ENCODE results near the gene ADGRD1. TPM values are rescaled to one million over a fixed set of nuclear protein-coding genes. Genes with fewer than 3 reads are reported as not detected.

The ADGRD1 gene
- total RNA-seq, 2 experiments from 2014 or later, result 0.27 to 0.65 TPM

- H3K9me3 Mint-ChIP-seq, result peaks cover 7% of the 10 kb centered on the region
These were observed 157.7 kb downstream of the ADGRD1 start for GRCh38 chr12:131111446-131111845.

GRCh38 chr12:131112021-131112420 lies 158.3 kb downstream of the ADGRD1 start:
- peak; percentile 65 for ATAC-seq
- ChIA-PET POLR2A (no interaction called here), CTCF (interaction anchor here (6.8 to 8.1 kb wide), 2 partner anchors 8 to 20 kb away, joined by 49 to 68 read pairs; no protein-coding TSS in a partner anchor)
- no peak for TF ChIP-seq CTCF (IDR thresholded peaks at IDR 0.05)
- Mint-ChIP-seq H3K27me3 (no peaks in the 10 kb centered on the region), H3K4me3 (no peak overlapping the region), H3K36me3 (ENCODE audit: low read depth) (no peaks in the 10 kb centered on the region), H3K4me1 (ENCODE audit: low read depth) (peaks cover 5% of the 10 kb centered on the region), H3K27ac (no peak overlapping the region), H3K9me3 (peaks cover 7% of the 10 kb centered on the region)
- DNase-seq, result no peak
- intact Hi-C loops (cut with micrococcal nuclease), result no loop called here

More at GRCh38 chr12:131111446-131111845, 157.7 kb downstream of the ADGRD1 start:
- H3K4me1 Mint-ChIP-seq (ENCODE audit: low read depth), result peaks cover 9% of the 10 kb centered on the region
- intact Hi-C loops (cut with micrococcal nuclease), result no loop called here
- no peaks in the 10 kb centered on the region for H3K36me3 Mint-ChIP-seq (ENCODE audit: low read depth)
- no peak for DNase-seq
- TF ChIP-seq CTCF (IDR thresholded peaks at IDR 0.05), result no peak
- no peaks in the 10 kb centered on the region for H3K27me3 Mint-ChIP-seq
- no peak overlapping the region for H3K27ac Mint-ChIP-seq
- no peak overlapping the region for H3K4me3 Mint-ChIP-seq
- ChIA-PET POLR2A (interaction anchor here (0.6 kb wide), 1 partner anchor 153 kb away, joined by 3 read pairs; no protein-coding TSS in a partner anchor), CTCF (no interaction called here)
- no peak for ATAC-seq

DNA sequence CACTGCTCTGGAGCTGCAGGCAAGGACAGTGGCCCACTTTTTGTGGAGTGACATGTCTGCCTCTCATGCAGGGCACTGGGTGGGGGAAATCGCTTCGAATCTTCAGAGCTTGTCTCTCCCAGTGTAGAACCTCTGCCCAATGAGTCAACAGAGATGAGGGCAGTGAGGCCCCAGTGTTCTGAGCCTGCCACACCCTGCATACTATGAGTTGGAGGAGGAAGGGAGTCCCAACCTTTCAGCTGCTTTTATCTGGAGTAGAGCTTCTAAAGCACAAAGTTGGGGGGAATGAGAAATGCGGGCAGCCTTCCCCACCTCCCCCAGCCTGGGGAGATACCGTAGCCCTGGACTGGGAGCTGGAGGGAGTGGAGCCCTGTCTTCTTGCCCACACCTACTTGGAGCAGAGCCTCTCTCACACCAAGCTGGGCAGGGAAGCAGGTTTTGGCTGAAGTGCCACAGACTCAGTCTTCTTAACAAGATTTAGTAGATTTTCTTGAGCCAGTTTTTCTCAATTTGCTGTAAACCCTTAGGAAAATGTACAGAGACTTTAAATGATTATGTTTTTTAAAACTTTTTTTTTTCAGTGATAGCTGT lies 159.1 kb downstream of the ADGRD1 start:
- no peak for TF ChIP-seq CTCF (IDR thresholded peaks at IDR 0.05)
- ATAC-seq, result peak; percentile 41
- intact Hi-C loops (cut with micrococcal nuclease), result no loop called here
- Mint-ChIP-seq H3K27me3 (no peaks in the 10 kb centered on the region), H3K27ac (no peak overlapping the region), H3K36me3 (ENCODE audit: low read depth) (no peaks in the 10 kb centered on the region), H3K4me1 (ENCODE audit: low read depth) (peaks cover 5% of the 10 kb centered on the region), H3K4me3 (no peak overlapping the region), H3K9me3 (peaks cover 7% of the 10 kb centered on the region)
- ChIA-PET CTCF (interaction anchor here (0.9 to 8.1 kb wide), 4 partner anchors 9 to 65 kb away, joined by 3 to 68 read pairs (median 27); no protein-coding TSS in a partner anchor), POLR2A (no interaction called here)
- DNase-seq, result no peak

DNA sequence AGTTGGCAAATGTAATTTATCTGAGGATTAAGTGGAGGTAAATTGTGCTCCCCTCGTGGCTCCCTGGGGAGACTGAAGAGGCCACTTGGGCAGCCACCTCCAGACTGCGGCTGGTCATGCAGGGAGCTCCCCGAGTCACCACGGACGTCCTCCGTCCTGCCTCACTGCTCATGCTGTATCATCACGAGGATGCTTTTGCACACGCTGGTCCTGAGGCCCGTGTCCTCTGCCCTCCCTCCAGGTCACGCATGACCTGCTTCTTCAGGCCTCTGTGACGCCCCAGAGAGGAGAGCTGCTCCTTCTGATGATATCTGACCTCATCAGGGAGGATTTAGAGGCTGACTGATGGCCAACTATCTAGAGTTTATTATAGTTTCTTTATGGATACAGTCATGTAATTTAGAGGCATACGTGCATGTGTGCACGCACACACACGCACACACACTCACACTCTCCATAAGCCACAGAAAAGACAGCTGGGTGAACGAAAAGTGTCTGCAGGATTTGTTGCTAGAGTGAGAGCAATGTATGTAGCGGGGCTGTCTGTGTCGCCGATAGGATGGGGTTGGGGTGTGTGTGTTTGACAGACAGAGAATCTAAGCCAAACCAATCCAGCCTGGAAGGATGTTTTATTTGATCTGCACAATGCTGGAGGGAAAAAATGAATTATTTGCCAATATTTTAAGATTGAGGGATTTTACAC lies 160.0 kb downstream of the ADGRD1 start:
- ChIA-PET POLR2A (no interaction called here), CTCF (interaction anchor here (1.1 to 8.1 kb wide), 4 partner anchors 9 to 66 kb away, joined by 5 to 68 read pairs (median 27); no protein-coding TSS in a partner anchor)
- H3K4me1 Mint-ChIP-seq (ENCODE audit: low read depth), result peaks cover 5% of the 10 kb centered on the region
- no peak overlapping the region for H3K4me3 Mint-ChIP-seq
- no peak for DNase-seq
- intact Hi-C loops (cut with micrococcal nuclease), result no loop called here
- no peak overlapping the region for H3K27ac Mint-ChIP-seq
- peaks cover 7% of the 10 kb centered on the region for H3K9me3 Mint-ChIP-seq
- no peak for ATAC-seq
- no peak for TF ChIP-seq CTCF (IDR thresholded peaks at IDR 0.05)
- H3K36me3 Mint-ChIP-seq (ENCODE audit: low read depth), result no peaks in the 10 kb centered on the region
- no peaks in the 10 kb centered on the region for H3K27me3 Mint-ChIP-seq

DNA sequence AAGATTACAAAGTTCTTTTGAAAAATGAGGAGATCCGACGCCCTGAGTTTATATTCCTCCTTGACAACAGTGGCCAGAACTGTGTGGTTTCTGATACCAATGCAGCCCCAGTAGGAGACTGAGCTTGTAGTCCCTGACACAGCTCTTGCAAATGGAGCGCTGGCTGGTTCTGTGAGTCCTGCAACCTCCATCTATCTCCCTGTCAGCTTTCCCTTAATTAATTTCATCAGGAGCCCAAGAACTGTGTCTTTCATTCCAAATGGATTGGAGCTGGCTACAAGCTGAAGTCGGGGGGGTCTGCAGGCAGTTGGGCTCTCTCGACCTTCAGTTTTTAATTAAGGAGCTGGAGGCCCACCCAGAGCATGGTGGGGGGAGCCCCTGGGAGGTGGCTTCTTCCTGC lies 160.6 kb downstream of the ADGRD1 start:
- no peak for TF ChIP-seq CTCF (IDR thresholded peaks at IDR 0.05)
- H3K4me1 Mint-ChIP-seq (ENCODE audit: low read depth), result peaks cover 3% of the 10 kb centered on the region
- POLR2A ChIA-PET, result no interaction called here
- H3K27ac Mint-ChIP-seq, result no peak overlapping the region
- intact Hi-C loops (cut with micrococcal nuclease), result no loop called here
- H3K4me3 Mint-ChIP-seq, result no peak overlapping the region
- CTCF ChIA-PET, result interaction anchor here (1.3 to 8.1 kb wide), 3 partner anchors 10 to 18 kb away, joined by 5 to 68 read pairs (median 49); no protein-coding TSS in a partner anchor
- H3K9me3 Mint-ChIP-seq, result peaks cover 5% of the 10 kb centered on the region
- no peaks in the 10 kb centered on the region for H3K27me3 Mint-ChIP-seq
- ATAC-seq, result no peak
- DNase-seq, result no peak
- no peaks in the 10 kb centered on the region for H3K36me3 Mint-ChIP-seq (ENCODE audit: low read depth)
